Progenitor cell of endocrine pancreas (in vitro differentiated cells): Measurements from ENCODE around the gene TUBGCP2. TPM values are rescaled to one million over a fixed set of nuclear protein-coding genes. Genes with fewer than 3 reads are reported as not detected.

Source experiments
- DNase-seq: peaks from one replicate; pipeline ENCODE4 v3.0.0; 2021; ENCODE audit warnings: low spot score; ENCODE audit not compliant: unreplicated experiment
- H3K27ac Mint-ChIP-seq: 2 replicates; pipeline ENCODE4 v1.8.0; 2021; ENCODE audit warnings: mild to moderate bottlenecking, moderate library complexity, mixed read lengths
- H3K27me3 Mint-ChIP-seq: 2 replicates; pipeline ENCODE4 v1.8.0; 2021; ENCODE audit warnings: mixed read lengths
- H3K36me3 Mint-ChIP-seq: 2 replicates; pipeline ENCODE4 v1.8.0; 2022; ENCODE audit warnings: mixed read lengths; ENCODE audit not compliant: insufficient read depth
- H3K4me1 Mint-ChIP-seq: 2 replicates; pipeline ENCODE4 v1.8.0; 2021; ENCODE audit warnings: low read depth, mixed read lengths
- H3K4me3 Mint-ChIP-seq: 2 replicates; pipeline ENCODE4 v1.8.0; 2021; ENCODE audit warnings: low read depth, mild to moderate bottlenecking, moderate library complexity, mixed read lengths
- H3K9me3 Mint-ChIP-seq: 2 replicates; pipeline ENCODE4 v1.8.0; 2021; ENCODE audit warnings: low read depth, mixed read lengths
- CTCF ChIP-seq: fragments of 200-600 bp; sonication (generic); IDR thresholded peaks from one replicate; pipeline ENCODE4 v1.5.0; 2021; ENCODE audit warnings: antibody characterized with exemption, mild to moderate bottlenecking; ENCODE audit not compliant: unreplicated experiment
- microRNA-seq: library from miRNA; unstranded; fragments of <30 nt; microRNA quantifications from one replicate; pipeline ENCODE4 v1.1.0, GENCODE V29; 2020; ENCODE audit warnings: borderline number of aligned reads; ENCODE audit not compliant: unreplicated experiment
- total RNA-seq: library from RNA; stranded (reverse); gene quantifications from 2 replicates; pipeline ENCODE4 v1.2.1, GENCODE V29; 2021

The TUBGCP2 gene
- total RNA-seq, 1 donor from 2014 or later, result 77.0 TPM

DNA sequence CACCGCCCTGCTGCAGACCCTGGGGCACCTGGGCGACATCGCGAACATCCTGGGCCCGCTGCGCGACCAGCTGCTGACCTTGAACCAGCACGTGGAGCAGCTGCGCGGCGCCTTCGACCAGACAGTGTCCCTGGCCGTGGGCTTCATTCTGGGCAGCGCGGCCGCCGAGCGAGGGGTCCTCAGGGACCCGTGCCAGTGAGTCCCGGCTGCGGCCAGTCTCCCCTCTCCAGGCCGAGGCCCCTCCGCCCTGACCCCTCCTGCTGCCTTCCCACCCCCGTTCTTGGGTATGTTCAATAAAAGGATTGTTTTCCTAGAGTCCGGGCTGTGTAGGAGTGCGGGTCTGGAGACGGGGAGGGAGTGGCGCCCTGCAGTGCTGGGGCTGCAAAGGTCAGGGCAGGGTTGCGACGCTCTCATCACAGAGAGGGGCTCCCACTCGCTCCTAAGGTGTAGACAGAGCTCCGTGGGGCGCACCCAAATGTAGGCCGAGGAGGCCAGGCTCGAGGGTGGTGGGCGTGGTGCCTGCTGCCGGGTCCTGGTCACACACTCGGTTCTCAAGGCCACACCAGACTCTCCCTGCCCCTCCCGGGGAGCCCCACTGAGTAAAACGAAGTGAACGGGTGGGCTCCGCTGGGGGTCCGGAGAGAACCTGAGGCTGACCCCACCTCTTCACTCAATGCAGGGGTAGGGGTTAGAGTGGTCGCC lies 77.3 kb downstream of the TUBGCP2 start:
- Mint-ChIP-seq H3K27me3 (peaks cover 73% of the 10 kb centered on the region), H3K36me3 (no peaks in the 10 kb centered on the region), H3K4me1 (peaks cover 2% of the 10 kb centered on the region), H3K27ac (no peak overlapping the region), H3K9me3 (no peaks in the 10 kb centered on the region), H3K4me3 (peak overlapping the region; percentile 31)
- no peak for TF ChIP-seq CTCF
- no peak for DNase-seq

DNA sequence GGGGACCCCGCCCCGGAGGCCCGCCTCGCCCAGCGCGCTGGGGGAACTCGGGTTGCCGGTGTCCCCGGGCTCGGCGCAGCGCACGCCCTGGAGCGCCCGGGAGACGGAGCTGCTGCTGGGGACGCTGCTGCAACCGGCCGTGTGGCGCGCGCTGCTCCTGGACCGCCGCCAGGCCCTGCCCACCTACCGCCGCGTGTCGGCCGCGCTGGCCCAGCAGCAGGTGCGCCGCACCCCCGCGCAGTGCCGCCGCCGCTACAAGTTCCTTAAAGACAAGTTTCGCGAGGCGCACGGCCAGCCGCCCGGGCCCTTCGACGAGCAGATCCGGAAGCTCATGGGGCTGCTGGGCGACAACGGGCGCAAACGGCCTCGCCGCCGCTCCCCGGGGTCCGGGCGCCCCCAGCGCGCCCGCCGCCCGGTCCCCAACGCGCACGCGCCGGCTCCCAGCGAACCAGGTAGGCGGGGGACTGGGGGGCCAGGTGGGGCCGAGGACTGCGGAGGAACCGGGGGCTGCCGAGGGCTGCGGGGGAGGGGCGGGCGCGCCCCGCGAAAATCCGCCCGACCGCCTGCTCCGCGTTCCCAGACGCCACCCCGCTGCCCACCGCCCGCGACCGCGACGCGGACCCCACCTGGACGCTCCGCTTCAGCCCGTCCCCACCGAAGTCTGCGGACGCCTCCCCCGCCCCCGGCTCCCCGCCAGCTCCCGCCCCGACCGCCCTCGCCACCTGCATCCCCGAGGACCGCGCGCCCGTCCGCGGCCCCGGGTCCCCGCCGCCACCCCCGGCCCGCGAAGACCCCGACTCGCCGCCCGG lies 78.1 kb downstream of the TUBGCP2 start:
- no peak overlapping the region for H3K4me3 Mint-ChIP-seq
- peaks cover 77% of the 10 kb centered on the region for H3K27me3 Mint-ChIP-seq
- DNase-seq, result no peak
- H3K9me3 Mint-ChIP-seq, result no peaks in the 10 kb centered on the region
- peaks cover 2% of the 10 kb centered on the region for H3K4me1 Mint-ChIP-seq
- TF ChIP-seq CTCF, result no peak
- H3K27ac Mint-ChIP-seq, result no peak overlapping the region
- H3K36me3 Mint-ChIP-seq, result no peaks in the 10 kb centered on the region

- DNase-seq, result no peak
Measured at GRCh38 chr10:133230044-133230361, 78.7 kb downstream of the TUBGCP2 start, which contains the start of gene UTF1. Gene UTF1 (plus strand): TSS chr10:133230217. CDS start chr10:133230289, 72 bp downstream.

GRCh38 chr10:133229265-133230043 lies 79.2 kb downstream of the TUBGCP2 start:
- no peak for DNase-seq
- Mint-ChIP-seq H3K4me1 (peaks cover 2% of the 10 kb centered on the region), H3K9me3 (no peaks in the 10 kb centered on the region), H3K27me3 (peaks cover 78% of the 10 kb centered on the region), H3K27ac (no peak overlapping the region), H3K36me3 (no peaks in the 10 kb centered on the region), H3K4me3 (peak overlapping the region; percentile 57)
- TF ChIP-seq CTCF, result no peak

More at GRCh38 chr10:133230044-133230361, 78.7 kb downstream of the TUBGCP2 start, which contains the start of gene UTF1:
- peaks cover 80% of the 10 kb centered on the region for H3K27me3 Mint-ChIP-seq
- H3K36me3 Mint-ChIP-seq, result no peaks in the 10 kb centered on the region
- no peak for TF ChIP-seq CTCF
- H3K4me1 Mint-ChIP-seq, result peaks cover 2% of the 10 kb centered on the region
- H3K9me3 Mint-ChIP-seq, result no peaks in the 10 kb centered on the region
- H3K27ac Mint-ChIP-seq, result no peak within 1 kb of the TSS
- peak within 1 kb of the TSS; percentile 57 for H3K4me3 Mint-ChIP-seq

Small RNAs within 50 kb of the gene (microRNA-seq; reads per million reads assigned to microRNA genes)
- gene MIR202, result not detected

Other genes starting within 250 kb of the TUBGCP2 start
- gene ADGRA1, start 220.9 kb downstream of the TUBGCP2 start, total RNA-seq, result 1.1 and 1.2 TPM in 2 replicates
- gene KNDC1, start 148.7 kb downstream of the TUBGCP2 start, total RNA-seq, result 11.0 and 14.2 TPM in 2 replicates
- gene UTF1, start 78.7 kb downstream of the TUBGCP2 start, total RNA-seq, result not detected in 2 replicates
- 1.2 TPM in 2 replicates for gene VENTX, start 71.0 kb downstream of the TUBGCP2 start, total RNA-seq
- 13.7 and 16.3 TPM in 2 replicates for gene ADAM8, start 32.0 kb downstream of the TUBGCP2 start, total RNA-seq
- 54.2 and 56.8 TPM in 2 replicates for gene ZNF511, start within 50 bp of the TUBGCP2 start, total RNA-seq
- gene CALY, start 28.0 kb upstream of the TUBGCP2 start, total RNA-seq, result 2.3 and 2.5 TPM in 2 replicates
- gene PRAP1, start 38.5 kb upstream of the TUBGCP2 start, total RNA-seq, result 0.62 TPM in 1 of 2 replicates, not detected in the other
- gene FUOM, start 49.1 kb upstream of the TUBGCP2 start, total RNA-seq, result 14.7 and 16.2 TPM in 2 replicates
- gene ECHS1, start 64.5 kb upstream of the TUBGCP2 start, total RNA-seq, result 89.7 and 91.4 TPM in 2 replicates
- 11.9 and 14.1 TPM in 2 replicates for gene PAOX, start 70.4 kb upstream of the TUBGCP2 start, total RNA-seq
- 137 and 139 TPM in 2 replicates for gene MTG1, start 85.3 kb upstream of the TUBGCP2 start, total RNA-seq
- gene SPRN, start 115.8 kb upstream of the TUBGCP2 start, total RNA-seq, result 0.12 TPM in 1 of 2 replicates, not detected in the other
- gene SCART1, start 145.1 kb upstream of the TUBGCP2 start, total RNA-seq, result 1.7 and 3.0 TPM in 2 replicates
- gene CYP2E1, start 218.5 kb upstream of the TUBGCP2 start, total RNA-seq, result 0.91 and 1.4 TPM in 2 replicates